HG03280 (cell line): ENCODE results near the gene C2CD3.
"Not testable (repeated sequence)": the region's sequence is repeated elsewhere in the genome, so short reads cannot be mapped to it uniquely, and the experiment has no call there.

Experiments
- ATAC-seq: cut with Tn5 transposase; IDR thresholded peaks from one replicate; pipeline ENCODE4 v1.9.1; 2021; ENCODE audit warnings: mild to moderate bottlenecking, moderate library complexity; ENCODE audit not compliant: unreplicated experiment

The C2CD3 gene

DNA sequence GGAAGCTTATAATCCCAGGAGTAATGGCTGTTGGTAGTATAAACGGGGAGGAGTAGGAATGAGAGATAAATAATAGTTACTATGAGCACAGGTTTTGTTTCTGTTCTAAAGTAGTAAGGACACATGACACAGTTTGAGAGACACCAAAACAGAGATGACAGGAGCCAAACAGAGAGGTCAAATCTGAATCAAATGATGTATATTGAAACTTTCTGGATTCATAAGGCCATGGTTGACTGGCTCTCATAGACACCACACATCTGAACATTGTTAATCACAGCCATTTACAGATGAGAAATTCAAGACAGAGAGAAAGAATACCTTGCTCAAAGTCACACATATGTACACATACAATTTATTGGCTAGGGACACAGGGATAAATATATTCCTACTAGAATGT, 98.5 kb downstream of the C2CD3 start:
- no peak for ATAC-seq

DNA sequence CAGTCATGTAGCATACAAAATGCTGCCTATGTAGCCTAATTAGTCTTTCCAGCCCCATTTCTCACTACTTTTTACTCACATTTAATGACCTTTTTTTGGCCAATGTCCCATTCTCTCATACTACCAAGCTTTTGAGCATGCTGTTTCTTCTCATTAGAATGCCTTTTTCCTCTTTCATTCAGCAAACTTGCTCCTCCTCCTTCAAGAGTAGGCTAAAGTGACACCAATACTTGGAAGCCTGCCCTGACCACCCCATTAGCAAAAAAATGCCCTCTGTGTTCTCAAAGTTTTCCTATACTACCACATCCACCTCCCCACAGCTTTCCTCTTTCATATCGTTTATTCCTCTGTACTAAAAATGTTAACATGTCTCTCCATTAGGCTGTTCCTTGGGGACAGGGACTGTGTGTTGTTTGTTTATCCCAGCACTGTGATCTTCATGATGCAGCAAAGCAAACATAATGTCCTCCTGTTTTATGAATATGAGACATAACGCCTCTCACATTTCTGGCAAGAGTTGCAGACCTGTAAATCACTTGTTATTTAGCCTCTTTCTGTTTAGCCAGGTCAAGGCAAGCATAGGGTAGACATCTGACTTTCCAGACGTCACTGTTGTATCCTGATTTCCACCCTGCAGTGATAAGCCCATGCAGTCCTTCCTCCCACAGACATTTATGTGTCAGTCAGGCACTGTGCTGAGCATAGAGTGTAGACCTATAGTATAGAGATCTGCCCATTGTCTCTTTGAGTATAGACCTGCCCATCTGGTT, 99.9 kb downstream of the C2CD3 start:
- ATAC-seq = no peak

DNA sequence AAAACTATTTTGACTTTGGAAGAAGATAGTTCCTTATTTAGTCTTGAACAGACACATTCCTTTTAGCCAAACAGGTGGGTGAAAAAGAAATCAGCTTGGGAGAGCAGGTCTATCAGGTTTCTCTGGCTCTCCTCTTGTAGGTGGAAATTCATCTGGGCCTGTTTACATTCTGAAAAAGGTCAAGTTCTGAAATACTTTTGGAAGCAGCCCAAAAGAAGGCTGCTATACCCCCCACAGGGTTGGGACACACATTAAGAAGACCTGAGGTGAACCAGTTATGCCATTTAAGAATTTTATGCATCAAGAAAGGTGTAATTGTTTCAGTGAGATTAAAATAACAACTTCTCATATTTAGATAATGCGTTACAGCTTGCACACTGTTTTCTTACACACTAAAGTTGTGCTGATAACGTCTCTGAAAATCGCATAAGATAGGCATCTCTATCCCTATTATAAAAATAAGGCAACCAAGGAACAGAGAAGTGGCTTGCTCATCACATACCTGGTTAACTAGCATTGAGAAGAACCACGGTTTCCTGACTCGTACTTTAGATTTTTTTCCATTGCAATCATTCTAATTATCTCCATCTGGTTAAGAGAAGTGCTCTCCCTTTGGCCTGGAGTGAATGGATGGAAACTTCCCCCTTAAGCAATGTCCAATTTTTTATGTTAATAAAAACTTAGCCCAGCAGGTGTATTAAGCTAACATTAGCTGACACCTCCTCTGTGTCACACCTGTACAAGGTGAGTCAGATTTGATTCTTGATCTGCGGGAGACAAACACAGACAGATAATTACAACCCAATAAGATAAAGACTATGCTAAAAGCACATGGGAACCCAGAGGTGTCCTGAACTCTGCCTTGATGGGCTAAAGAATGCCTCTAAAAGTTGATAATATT, 101.4 kb downstream of the C2CD3 start:
- no peak for ATAC-seq

DNA sequence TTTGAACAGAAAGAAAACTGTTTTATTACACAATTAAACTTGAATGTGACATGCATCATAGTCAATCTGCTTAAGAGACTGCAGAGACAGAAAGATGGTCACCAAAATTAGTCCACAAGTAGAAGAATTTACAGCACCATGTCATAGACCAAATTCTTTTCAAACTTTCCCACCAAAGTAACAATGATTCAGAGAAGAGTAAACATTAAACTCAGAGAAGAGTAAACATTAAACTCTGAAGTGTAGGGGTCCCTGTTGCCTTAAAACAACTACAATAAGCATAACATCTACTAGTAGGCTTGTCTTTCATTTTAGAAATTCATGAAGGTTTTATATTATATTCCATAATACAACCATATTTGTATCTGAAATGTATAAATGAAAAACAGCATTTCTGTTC, 104.1 kb downstream of the C2CD3 start:
- not testable (repeated sequence) for ATAC-seq

DNA sequence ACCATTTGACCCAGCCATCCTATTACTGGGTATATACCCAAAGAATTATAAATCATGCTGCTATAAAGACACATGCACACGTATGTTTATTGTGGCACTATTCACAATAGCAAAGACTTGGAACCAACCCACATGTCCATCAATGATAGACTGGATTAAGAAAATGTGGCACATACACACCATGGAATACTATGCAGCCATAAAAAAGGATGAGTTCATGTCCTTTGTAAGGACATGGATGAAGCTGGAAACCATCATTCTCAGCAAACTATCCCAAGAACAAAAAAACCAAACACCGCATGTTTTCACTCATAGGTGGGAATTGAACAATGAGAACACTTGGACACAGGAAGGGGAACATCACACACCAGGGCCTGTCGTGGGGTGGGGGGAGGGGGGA, 105.3 kb downstream of the C2CD3 start:
- not testable (repeated sequence) for ATAC-seq

DNA sequence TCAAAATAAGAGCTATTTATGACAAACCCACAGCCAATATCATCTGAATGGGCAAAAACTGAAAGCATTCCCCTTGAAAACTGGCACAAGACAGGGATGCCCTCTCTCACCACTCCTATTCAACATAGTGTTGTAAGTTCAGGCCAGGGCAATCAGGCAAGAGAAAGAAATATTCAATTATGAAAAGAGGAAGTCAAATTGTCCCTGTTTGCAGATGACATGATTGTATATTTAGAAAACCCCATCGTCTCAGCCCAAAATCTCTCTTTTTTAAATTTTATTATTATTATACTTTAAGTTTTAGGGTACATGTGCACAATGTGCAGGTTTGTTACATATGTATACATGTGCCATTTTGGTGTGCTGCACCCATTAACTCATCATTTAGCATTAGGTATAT, 107.2 kb downstream of the C2CD3 start:
- ATAC-seq = not testable (repeated sequence)

DNA sequence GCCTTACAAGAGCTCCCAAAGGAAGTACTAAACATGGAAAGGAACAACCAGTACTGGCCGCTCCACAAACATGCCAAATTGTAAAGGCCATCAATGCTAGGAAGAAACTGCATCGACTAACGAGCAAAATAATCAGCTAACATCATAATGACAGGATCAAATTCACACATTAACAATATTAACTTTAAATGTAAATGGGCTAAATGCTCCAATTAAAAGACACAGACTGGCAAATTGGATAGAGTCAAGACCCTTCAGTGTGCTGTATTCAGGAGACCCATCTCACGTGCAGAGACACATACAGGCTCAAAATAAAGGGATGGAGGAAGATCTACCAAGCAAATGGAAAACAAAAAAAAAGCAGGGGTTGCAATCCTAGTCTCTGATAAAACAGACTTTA, 109.2 kb downstream of the C2CD3 start:
- not testable (repeated sequence) for ATAC-seq

DNA sequence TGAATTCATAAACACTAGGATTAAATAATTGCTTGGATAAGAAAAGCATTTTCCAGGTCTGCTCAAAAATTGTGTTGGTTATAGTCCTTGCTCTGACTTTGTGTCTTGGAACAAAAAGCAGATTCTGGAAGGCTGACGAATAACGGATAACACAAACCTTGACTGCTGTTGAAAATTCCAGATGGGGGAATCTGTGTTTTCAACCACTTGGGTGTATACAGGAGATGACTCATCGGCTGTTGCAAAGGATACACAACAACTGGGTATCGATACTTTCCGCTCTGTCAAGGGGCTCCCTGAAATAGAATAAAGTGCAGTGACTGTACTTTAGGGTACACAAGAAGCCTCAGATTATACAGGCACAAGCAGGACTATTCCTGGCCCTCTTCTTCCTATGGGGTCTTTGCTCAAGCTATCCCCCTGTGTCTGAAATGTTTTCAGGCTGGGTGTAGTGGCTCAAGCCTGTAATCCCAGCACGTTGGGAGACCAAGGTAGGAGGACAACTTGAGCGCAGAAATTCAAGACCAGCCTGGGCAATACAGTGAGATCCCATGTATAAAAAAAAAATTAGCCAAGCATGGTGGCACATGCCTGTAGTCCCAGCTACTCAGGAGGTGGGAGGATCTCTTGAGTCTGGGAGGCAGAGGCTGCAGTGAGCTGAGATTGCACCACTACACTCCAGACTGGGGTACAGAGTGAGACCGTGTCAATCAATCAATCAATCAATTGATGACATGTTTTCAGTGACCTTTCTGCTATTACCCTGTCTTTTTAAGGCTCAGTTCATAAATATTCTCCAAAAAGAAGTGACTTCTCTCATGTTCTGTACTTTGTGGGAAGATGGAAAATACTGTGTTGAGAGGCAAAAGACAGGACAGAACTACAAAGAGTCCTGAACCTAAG, 113.3 kb downstream of the C2CD3 start:
- ATAC-seq = no peak

DNA sequence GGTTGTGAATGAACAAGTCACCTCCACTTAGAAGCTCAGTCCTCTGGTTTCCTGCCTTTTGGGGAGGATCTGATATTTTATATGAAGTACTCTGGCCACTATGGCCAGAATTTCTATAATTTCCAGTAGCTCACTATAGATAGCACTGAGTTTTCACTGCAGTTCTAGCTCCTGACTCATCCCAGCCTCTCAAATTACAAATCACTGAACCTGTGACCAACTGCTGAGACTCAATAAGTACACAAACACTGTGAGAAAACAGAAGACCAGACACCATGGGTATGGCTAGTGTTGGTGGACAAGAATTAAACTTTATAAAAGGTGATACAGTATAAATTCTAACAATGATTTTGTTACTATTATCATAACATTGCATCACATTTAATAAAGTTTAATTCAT, 114.9 kb downstream of the C2CD3 start:
- no peak for ATAC-seq

DNA sequence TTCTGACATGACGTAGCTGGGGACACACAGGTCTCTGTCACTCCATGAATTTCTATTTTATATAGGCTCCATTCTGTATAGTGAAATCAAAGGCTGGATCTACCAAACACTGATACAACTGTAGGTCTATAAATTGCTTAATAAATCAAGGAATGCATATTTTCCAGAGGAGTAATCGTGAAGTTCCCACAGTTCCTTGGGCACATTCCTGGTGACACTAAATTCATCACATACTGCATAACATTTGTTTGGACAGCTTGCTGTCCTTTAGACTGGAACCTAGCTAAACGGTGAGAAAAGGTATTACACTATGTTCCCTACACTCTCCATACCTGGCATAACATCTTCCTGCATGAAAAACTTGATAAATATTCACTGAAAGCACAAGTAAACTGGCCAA, 120.3 kb downstream of the C2CD3 start:
- no peak for ATAC-seq

DNA sequence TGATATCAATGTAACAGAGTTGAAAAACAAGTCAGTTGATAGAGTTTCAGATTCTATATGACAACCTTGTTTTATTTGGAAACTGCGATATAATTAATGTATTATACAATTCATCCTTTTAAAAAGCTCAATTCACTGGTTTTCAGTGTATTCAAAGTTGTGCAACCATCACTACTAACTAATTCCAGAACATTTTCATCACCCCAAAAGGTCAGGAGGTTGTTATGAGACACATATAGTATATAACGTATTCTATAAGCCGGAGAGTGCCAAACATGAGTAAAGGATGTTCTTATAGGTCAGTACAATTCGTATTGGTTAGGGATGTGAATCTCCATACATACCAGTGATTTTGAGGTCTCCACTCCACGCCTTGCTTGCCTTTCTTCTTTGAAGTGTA, 121.8 kb downstream of the C2CD3 start:
- no peak for ATAC-seq

DNA sequence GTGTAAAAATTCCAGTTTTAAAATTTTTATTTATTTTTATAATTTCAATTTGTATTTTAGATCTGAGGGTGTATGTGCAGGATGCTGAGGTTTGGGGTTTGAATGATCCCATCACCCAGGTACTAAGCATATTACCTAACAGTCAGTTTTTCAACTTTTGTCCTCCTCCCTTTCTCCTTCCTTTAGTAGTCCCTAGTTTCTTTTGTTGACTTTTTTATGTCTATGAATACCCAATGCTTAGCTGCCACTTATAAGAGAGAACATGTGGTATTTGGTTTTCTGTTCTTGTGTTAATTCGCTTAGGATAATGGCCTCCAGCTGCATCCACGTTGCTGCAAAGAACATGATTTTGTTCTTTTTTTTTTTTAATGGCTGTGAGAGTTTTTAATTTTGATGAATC, 126.3 kb downstream of the C2CD3 start:
- ATAC-seq = no peak

DNA sequence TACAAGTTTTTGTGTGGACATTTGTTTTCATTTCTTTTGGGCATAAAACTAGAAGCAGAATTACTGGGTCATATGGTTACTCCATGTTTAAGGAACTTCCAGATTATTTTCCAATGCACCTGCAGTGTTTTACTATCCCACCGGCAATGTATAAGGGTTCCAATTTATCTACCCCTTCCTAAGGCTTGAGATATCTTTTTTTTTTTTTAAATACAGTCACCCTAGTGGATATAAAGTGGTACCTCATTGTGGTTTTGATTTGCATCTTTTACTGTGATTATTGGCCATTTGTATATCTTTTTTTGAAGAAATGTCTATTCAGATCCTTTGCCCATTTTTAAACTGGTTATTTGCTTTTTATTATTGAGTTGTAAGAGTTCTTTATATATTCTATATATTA, 127.4 kb downstream of the C2CD3 start:
- no peak for ATAC-seq

DNA sequence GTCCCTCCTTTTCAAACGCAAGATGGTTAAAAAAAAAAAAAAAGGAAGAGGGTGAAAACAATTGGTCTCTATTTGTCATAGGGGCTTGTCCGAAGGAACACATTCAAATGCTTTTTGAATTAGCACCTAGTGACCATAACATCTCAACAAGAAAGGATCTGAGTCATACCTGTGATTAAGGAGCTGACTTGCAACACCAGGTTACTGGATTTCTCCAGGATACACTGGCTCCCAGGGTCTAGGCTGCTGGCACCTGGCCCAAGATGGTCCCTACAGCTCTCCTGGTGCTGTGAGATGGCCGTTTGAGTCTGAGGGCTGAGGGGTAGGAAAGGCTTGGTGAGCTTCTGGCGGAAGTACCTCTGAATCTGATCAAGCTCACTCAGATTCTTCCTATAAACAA, 133.5 kb downstream of the C2CD3 start:
- ATAC-seq = no peak

DNA sequence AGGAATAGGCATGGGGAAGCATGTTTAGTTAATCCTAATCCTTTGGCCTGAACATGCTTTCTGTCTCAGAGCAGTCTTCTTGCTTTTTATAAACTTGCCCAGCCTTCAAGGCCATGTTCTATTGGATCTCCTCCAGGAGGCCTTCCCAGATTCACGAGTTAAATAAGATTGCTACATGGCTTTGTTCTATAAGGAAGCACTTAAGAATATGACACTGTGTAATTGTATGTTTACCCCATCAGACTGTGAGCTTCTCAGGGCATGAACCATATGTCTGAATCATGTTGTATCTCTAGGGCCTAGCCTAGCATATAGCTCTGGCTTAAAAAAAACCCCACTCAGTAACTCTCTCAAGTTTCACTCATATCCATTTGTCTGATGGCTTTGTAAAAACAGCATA, 135.5 kb downstream of the C2CD3 start:
- no peak for ATAC-seq

DNA sequence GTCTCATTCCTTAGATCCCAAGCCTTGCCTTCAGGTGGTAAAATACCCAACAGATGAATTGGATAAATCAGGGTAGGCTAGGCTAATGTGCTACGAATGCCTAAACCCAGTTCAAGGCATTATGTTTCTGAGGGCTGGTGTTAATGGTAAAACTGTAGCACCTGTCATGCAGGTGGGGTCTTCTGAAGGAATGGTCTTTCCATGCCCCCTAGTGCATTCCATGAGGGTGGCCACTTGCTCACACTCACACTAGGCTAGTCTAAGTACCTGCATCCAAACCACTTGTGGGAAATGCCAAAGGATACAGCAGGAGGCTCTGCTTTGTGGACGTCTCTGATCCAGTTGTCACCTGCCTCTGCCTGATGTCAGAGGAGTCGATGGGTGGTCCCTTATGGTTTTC, 137.8 kb downstream of the C2CD3 start:
- no peak for ATAC-seq

DNA sequence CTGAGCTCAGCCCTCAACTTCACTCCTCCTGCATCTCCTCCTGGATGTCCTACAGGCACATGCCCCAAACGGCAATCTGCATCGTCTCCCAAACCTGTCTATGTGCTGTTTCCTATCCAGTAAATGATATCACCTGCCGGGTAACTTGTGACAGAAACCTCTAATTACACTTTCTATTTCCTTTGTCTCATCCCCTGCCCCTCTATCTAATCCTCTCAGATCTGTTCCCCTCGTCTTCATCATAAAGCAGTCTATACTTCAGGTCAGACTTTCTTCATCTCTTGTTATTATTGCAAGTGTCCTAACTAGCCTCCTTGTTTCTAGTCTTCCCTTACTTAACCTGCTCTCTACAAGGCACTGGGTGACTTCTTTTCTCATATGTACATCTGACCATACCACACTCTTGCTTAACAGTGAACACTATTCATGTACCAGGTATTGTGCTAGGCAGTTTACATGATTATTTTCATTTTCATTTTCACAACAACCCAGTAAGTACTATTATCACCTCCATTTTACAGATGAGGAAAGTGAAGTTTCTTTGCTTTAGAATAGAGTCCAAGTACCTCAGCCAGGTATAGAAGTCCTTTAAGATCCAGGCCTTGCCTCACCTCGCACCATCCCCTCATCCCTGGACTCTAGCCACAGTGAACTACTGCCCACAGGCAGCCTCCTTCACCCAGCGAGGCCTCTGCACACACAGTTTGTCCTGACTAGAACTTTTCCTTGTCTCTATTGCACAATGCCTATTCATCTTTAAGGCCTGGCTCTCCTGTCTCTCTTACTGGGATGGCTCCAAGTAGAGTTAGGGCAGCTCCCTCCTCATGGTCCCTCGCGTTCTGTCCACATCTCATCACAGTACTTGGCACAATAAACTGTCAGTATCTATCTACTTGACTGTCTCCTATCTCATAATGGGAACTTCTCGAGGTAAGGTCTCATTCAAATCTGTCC, 139.8 kb downstream of the C2CD3 start:
- ATAC-seq = no peak

DNA sequence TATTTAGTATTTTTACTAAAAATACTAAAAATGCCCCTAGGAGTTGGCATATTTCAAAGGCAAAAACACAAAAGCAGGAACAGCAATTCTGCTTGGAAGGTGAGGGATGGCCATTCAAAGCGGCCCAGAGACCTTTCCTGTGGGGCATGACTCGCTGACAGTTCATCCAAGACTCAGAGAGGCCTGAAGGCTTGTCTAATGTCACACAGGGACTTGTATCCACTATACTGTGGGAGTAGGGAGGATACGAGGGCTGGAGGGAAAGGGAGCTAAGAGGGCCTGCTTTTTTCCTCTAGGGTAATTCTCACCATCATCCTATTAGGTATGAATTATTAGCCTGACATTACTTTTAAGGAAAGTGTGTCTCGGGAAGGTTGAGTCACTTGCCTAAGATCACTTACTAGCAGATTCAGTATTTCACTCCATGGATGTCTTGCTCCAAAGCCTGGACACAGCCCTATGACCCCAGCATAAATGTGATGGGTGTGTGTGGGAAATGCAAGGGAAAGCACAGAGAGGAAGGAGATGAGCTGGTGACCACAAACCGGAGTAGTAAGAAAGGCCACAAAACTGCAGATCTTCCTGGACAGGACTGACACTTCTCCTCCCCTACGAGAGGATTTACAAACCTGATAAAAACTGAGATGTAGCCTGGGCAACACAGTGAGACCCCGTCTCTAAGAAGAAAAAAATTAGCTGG, 145.2 kb downstream of the C2CD3 start:
- no peak for ATAC-seq

DNA sequence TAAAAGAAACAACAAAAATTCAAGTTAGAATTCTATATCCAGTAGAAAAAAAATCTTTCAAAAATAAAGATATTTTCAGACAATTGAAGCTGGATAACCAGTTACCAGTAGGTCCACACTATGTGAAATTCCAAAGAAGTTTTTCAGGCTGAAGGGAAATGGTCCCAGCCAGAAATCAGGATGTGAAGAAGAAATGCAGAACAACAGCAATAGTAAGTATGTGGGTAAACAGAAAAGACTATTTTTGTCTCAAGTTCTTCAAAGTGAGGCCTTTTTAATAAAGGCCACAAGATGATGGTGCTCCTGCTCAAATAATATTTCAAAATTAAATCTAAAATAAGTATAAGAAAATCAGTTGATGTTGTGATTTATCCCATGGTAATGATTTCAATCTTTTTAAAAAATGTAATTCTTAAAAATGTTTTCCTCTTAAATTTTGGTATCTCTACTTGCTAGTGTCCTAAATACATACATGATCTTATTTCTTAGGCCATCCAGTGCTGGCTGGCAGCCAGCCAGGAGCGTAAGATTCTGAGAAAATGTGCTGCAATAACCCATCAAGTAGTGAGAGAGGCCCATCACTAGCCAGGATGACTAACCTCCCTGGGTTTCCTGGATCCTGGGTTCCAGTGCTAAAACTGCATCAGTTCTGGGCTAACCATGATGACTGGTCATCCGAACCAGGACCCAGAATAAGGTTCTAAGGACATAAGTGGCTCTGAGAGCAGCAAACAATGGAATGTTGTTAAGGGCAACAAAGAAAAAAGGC, 146.4 kb downstream of the C2CD3 start:
- ATAC-seq = no peak
